Prostate gland (tissue), 2 donors: ENCODE results near the gene CACNA1A. TPM values are rescaled to one million over a fixed set of nuclear protein-coding genes. Genes with fewer than 3 reads are reported as not detected.

Experiments used
- DNase-seq: peaks from one replicate; pipeline ENCODE4 v3.0.0-alpha.2; 2019; ENCODE audit warnings: low spot score
- H3K27ac ChIP-seq, 2 donors: fragments of 200-600 bp; sonication (generic); 2 replicates each; pipeline ENCODE4 v1.5.1; 2017 to 2019
- H3K27me3 ChIP-seq: fragments of 200-600 bp; sonication (generic); replicated peaks from 2 replicates; pipeline ENCODE4 v1.5.1; 2019; ENCODE audit not compliant: insufficient read depth
- H3K36me3 ChIP-seq, 2 donors: fragments of 200-600 bp; sonication (generic); 1 replicate in 1 of 2; 2 replicates in 1 of 2; pipeline versions ENCODE4 v1.5.1 to v1.8.1; 2017 to 2019
- H3K4me1 ChIP-seq: fragments of 200-600 bp; sonication (generic); replicated peaks from 2 replicates; pipeline ENCODE4 v1.5.1; 2019
- H3K4me3 ChIP-seq, 2 donors: fragments of 200-600 bp; sonication (generic); 2 replicates each; pipeline ENCODE4 v1.5.1; 2017 to 2019
- H3K9me3 ChIP-seq: fragments of 200-600 bp; sonication (generic); 2 replicates; pipeline ENCODE4 v1.5.1; 2017
- CTCF ChIP-seq, 4 experiments: fragments of 200-600 bp in 2 of 4; fragments of 450-650 bp in 2 of 4; sonication (generic) in 2 of 4; IDR thresholded peaks; 1 replicate in 3 of 4; 2 replicates in 1 of 4; pipeline ENCODE4 v1.5.1; 2016 to 2019; ENCODE audit warnings: antibody characterized with exemption in 4 of 4, mild to moderate bottlenecking in 2 of 4, moderate library complexity in 2 of 4
- POLR2A ChIP-seq: fragments of 450-650 bp; IDR thresholded peaks from one replicate; pipeline ENCODE4 v1.6.1; 2016; ENCODE audit warnings: antibody characterized with exemption, mild to moderate bottlenecking
- POLR2AphosphoS5 ChIP-seq: sonication (generic); formaldehyde crosslinking; IDR thresholded peaks from one replicate; pipeline ENCODE4 v1.6.1; 2017; ENCODE audit warnings: antibody characterized with exemption
- WGBS: methylation state at CpG from one replicate; pipeline ENCODE4 v1.1.5; 2018; 5-methylcytosine and 5-hydroxymethylcytosine counted together
- intact Hi-C: fragments of 100-400 bp; cut with DNase I; formaldehyde crosslinking; loops from one replicate; pipeline ENCODE4 v1.14.2; 2022
- total RNA-seq, 2 donors: library from RNA; depleted of rRNA; stranded (reverse); fragments of >200 nt; gene quantifications; one replicate each; pipeline ENCODE4 v1.1.0, GENCODE V29; 2016

Gene CACNA1A
- total RNA-seq, 2 donors from 2014 or later, result 0.46 to 12.4 TPM

DNA sequence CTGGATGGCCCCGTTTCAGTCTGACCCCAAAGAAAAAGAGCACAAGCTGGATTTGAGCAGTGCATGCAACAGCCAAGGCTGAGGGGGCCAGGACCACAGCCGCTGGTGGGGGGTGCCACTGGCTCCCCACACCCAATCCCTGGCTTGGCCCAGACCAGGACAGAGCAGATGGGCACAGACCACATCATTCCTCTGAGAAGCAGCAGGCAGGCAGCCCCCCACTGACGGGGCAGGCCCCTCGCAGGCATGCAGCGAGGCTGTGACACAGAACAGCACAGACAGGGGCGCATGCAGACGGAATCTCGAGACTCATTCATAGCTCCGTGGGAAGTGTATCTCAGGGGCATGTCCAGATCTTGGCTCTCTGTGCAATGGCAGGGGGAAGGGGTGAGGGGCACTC lies 281.2 kb downstream of the CACNA1A start:
- no peaks in the 10 kb centered on the region for H3K36me3 ChIP-seq
- peaks cover 4% of the 10 kb centered on the region for H3K27me3 ChIP-seq
- no peak overlapping the region for H3K4me3 ChIP-seq
- WGBS, result 63% methylated on average over 9 of the region's 9 CpGs
- TF ChIP-seq CTCF (IDR thresholded peaks at IDR 0.05), result no peak
- no peak for TF ChIP-seq POLR2A
- TF ChIP-seq POLR2AphosphoS5, result no peak
- H3K4me1 ChIP-seq, result no peaks in the 10 kb centered on the region
- intact Hi-C loops, result no loop called here
- no peaks in the 10 kb centered on the region for H3K9me3 ChIP-seq
- DNase-seq, result no peak
- no peak overlapping the region for H3K27ac ChIP-seq

DNA sequence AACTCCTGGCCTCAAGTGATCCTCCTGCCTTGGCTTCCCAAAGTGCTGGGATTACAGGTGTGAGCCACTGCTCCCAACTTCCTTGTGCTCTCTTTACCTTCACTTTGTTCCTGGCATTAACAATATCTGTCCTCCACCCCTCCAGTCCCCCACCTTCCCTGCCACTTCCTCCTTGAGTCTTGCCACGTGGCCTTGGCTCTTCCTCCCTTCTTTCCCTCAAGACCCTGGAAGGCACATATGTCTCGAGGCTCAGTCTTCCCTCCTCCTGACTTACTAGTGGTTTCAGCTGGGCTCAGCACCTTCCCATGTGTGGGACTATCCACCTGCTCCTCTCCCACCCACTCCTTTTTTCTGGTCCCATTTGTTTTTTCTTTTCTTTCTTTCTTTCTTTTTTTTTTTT lies 285.4 kb downstream of the CACNA1A start:
- Histone ChIP-seq H3K9me3 (no peaks in the 10 kb centered on the region), H3K4me3 (no peak overlapping the region), H3K27ac (no peak overlapping the region), H3K27me3 (peaks cover 4% of the 10 kb centered on the region), H3K4me1 (no peaks in the 10 kb centered on the region), H3K36me3 (no peaks in the 10 kb centered on the region)
- intact Hi-C loops, result no loop called here
- no peak for DNase-seq
- no peak for TF ChIP-seq POLR2A
- no peak for TF ChIP-seq POLR2AphosphoS5
- no peak for TF ChIP-seq CTCF (IDR thresholded peaks at IDR 0.05)
- 66% methylated on average over 2 of the region's 2 CpGs for WGBS

GRCh38 chr19:13215572-13216380 lies 290.5 kb downstream of the CACNA1A start:
- H3K4me3 ChIP-seq, result no peak overlapping the region

GRCh38 chr19:13214036-13214730 lies 292.1 kb downstream of the CACNA1A start:
- 89% methylated on average over 19 of the region's 19 CpGs for WGBS

More at GRCh38 chr19:13215572-13216380, 290.5 kb downstream of the CACNA1A start:
- H3K27me3 ChIP-seq, result no peaks in the 10 kb centered on the region
- WGBS, result 76% methylated on average over 19 of the region's 19 CpGs
- H3K4me1 ChIP-seq, result no peaks in the 10 kb centered on the region
- DNase-seq, result no peak
- H3K9me3 ChIP-seq, result no peaks in the 10 kb centered on the region
- TF ChIP-seq CTCF (IDR thresholded peaks at IDR 0.05), result no peak
- TF ChIP-seq POLR2AphosphoS5, result no peak
- TF ChIP-seq POLR2A, result no peak
- intact Hi-C loops, result no loop called here
- no peak overlapping the region for H3K27ac ChIP-seq
- no peaks in the 10 kb centered on the region for H3K36me3 ChIP-seq

More at GRCh38 chr19:13214036-13214730, 292.1 kb downstream of the CACNA1A start:
- DNase-seq, result no peak
- TF ChIP-seq CTCF (IDR thresholded peaks at IDR 0.05) (no peak), POLR2AphosphoS5 (no peak), POLR2A (no peak)
- Histone ChIP-seq H3K9me3 (no peaks in the 10 kb centered on the region), H3K4me1 (no peaks in the 10 kb centered on the region), H3K4me3 (no peak overlapping the region), H3K36me3 (no peaks in the 10 kb centered on the region), H3K27ac (no peak overlapping the region), H3K27me3 (no peaks in the 10 kb centered on the region)
- intact Hi-C loops, result no loop called here
